ENCODE measurements around the gene ASH1L.
A peak's percentile ranks its signal among the peaks of the same experiment; 100 is the strongest.
"Not testable (repeated sequence)": the region's sequence is repeated elsewhere in the genome, so short reads cannot be mapped to it uniquely, and the experiment has no call there.

The ASH1L gene

DNA sequence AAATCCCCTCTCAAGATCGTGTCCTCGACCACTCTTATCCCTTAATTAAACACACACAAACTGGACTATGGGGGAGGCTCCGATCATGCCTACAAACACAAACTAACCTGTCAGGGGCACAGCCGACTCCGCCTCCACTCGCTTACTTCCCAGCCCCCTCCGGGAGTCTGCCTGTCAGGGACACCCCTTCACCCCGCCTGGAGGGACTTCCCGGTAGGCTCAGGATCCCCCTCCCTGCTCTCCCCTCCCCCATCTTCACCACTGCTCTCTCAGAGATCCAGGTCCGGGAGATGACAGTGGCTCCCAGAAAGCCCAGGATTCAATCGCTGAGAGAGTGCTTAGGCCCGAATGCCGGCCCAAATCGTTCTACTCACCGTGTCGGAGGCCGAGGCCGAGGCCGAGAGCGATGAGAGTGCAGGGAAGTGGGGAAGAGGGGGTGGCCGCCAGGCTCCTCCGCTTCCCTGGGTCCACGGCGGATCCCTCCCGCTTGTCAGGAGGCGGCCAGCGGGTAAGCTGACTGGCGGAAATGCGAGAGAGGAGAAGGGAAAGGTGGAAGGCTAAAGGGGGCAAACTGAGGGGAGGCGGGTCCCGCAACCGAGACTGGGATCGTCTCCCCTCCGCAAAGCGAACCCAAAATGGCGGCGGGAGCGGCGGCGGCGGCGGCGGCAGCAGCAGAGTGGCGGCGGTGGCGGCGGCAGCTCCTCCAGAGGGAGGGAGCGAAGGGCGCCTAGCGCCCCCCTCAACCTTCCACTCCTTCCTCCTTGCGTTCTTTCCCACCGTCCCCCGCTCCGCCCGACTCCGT lies 623 bp downstream of the ASH1L start:
- DNase-seq: peak; percentile 73

DNA sequence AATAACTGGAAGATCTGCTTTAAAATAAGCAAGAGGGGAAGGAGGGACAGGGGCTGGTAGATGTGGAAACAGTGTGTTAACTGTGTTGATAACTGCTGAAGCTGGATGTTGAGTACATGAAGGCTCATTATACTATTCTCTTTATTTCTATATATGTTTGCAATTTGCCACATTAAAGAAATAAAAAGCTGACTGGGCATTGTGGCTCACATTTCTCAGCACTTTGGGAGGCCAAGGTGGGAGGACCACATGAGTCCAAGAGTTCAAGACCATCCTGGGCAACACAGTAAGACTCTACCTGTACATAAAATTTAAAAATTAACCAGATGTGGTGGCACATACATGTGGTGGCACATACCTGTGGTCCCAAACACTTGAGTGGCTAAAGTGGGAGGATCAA lies 6.7 kb downstream of the ASH1L start:
- no peak for DNase-seq

- no peak for DNase-seq
Measured at GRCh38 chr1:155553349-155553748, 9.3 kb downstream of the ASH1L start.

DNA sequence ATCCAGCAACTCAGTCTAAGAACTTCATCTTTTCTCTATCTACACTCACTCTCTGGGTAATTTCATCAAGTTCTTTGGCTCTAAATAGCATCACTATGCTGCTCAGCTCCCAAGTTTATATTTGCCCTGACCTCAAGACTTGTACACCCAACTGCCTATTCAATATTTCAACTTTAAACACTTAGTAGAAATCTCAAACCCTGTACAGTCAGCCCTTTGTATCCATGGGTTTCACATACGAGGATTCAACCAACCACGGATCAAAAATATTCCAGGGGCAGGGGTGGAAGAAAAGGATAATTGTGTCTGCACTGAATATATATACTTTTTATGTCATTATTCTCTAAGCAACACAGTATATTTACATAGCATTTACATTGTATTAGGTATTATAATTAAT lies 13.9 kb downstream of the ASH1L start:
- DNase-seq: no peak

GRCh38 chr1:155540000-155540874 lies 22.4 kb downstream of the ASH1L start:
- no peak for DNase-seq

GRCh38 chr1:155537193-155537592 lies 25.4 kb downstream of the ASH1L start:
- DNase-seq: no peak

- DNase-seq: no peak
Measured at GRCh38 chr1:155531624-155532023, 31.0 kb downstream of the ASH1L start.

DNA sequence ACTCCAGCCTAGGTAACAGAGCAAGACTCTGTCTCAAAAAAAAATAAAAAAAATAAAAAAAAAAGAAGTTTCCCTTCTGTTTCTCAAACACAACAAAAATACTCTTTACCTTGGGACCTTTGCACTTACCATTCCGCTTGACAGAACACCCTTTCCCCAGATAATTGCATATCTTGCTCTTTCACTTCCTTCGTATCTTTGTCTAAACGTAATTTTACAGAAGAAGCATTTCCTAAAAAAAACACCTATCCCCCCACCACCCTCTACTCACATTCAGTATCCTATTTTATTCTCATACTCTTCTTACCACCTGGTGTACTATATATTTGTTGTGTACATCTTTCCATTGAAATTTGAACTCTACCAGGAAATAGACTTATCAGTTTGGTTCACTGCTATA lies 32.7 kb downstream of the ASH1L start:
- no peak for DNase-seq

- DNase-seq: no peak
Measured at GRCh38 chr1:155529109-155529508, 33.5 kb downstream of the ASH1L start.

GRCh38 chr1:155527677-155528076 lies 34.9 kb downstream of the ASH1L start:
- no peak for DNase-seq

DNA sequence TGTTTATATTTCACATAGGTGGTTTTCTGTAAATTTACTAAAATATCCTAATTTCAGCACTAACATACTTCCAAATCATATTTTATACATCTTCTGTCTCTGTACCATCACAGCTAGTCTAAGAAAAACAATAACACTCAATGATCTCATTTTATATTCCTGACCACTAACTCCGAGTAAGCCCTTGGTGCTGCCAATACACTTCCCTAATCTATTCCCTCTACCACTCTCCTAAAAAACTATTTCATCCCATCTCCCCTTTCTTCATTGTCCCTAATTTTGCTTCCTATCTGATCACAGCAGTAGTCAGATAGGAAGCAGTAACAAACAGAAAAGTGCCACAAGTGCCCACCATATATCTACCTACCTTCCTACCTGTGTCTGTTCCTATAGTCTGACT lies 36.2 kb downstream of the ASH1L start:
- DNase-seq: no peak

DNA sequence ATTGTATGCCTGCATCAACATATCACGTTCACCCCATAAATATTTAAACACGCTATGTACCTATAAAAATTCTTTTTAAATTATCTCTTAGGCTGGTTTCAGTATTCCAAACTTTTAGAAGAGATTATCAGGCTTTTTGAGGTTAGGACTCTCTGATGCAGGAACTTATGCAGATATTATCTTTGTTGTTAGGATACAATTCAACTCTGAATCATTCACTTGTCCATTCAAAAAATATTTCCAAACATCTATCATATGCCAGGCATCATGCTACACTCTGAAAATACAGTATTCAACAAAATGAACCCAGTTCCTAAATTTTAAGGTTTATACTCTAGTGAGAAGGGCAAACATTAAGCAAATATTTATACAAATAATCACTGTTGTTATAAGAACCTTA lies 40.5 kb downstream of the ASH1L start:
- DNase-seq: no peak

DNA sequence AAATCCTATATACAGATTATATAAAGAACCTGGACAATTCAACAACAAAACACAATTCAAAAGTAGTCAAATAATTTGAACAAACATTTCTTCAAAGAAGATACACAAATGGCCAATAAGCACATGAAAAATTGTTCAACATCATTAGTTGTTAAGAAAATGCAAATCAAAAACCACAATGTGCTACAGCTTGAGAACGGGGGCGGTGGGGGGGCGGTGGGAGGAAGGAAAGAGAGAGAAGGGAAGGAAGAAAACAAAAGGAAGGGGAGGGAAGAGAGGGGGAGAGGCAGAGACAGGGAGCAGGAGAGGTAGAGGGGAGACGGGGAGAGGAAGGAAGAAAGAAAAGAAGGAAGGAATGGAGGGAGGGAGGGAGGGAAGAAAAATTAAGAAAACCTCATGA lies 44.1 kb downstream of the ASH1L start:
- no peak for DNase-seq

DNA sequence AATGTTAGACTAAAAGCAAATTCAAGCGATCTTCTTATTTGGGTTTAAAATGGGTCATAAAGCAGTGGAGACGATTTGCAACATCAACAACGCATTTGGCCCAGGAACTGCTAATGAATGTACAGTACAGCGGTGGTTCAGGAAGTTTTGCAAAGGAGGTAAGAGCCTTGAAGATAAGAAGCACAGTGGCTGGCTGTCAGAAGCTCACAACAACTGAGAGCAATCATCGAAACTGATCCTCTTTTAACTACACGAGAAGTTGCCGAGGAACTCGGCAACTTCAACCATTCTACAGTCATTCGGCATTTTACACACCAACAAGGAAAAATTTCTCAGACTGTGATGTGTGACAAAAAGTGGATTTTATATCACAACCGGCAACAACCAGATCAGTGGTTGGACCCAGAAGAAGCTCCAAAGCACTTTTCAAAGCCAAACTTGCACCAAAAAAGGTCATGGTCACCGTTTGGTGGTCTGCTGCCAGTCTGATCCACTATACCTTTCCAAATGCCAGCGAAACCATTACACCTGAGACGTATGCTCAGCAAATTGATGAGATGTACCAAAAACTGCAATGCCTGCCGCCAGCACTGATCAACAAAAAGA lies 47.9 kb downstream of the ASH1L start:
- peak; percentile 11 for DNase-seq

GRCh38 chr1:155513300-155513916 lies 49.2 kb downstream of the ASH1L start:
- DNase-seq: no peak

DNA sequence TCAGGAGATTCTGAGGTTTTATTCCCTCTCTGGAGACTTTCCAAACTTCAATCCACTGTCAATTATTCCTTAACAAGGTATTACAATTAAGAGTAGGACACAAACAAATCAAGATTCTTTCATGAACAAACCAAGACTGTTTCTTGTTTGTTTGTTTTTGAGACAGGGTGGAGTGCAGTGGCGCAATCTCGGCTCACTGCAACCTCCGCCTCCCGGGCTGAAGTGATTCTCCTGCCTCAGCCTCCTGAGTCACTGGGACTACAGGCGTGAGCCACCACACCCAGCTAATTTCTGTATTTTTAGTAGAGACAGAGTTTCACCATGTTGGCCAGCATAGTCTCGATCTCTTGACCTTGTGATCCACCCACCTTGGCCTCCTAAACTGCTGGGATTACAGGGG lies 51.2 kb downstream of the ASH1L start:
- DNase-seq: not testable (repeated sequence)

- no peak for DNase-seq
Measured at GRCh38 chr1:155509064-155509463, 53.5 kb downstream of the ASH1L start.

DNA sequence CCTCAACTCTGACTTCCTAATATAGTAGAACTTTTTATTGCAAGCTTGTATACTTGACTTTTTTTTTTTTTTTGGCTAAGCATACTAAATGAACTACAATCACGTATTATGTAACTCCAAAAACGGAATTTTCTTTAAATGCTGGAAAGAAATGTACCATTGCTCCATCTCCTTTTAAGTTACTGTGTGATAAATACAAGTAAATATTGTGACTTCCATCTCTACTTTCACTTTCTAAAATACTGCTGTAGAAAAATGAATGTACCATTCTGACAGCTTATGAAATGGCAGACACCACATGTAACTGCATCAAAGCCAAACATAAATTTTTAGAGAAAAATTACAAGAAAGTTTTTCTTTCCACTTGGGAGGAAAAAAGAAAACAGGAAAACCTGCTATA lies 54.7 kb downstream of the ASH1L start:
- no peak for DNase-seq

DNA sequence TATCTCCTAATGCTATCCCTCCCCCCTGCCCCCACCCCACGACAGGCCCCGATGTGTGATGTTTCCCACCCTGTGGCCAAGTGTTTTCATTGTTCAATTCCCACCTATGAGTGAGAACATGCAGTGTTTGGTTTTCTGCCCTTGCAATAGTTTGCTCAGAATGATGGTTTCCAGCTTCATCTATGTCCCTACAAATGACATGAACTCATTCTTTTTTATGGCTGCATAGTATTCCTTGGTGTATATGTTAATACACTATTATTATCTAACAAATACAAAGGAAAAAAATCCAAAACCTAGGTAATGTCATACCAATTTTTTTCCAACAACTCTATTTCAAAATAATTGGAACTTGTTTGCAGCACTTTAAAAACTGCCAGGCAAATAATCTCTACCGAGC lies 56.6 kb downstream of the ASH1L start:
- DNase-seq: not testable (repeated sequence)

GRCh38 chr1:155504207-155504606 lies 58.4 kb downstream of the ASH1L start:
- DNase-seq: no peak

DNA sequence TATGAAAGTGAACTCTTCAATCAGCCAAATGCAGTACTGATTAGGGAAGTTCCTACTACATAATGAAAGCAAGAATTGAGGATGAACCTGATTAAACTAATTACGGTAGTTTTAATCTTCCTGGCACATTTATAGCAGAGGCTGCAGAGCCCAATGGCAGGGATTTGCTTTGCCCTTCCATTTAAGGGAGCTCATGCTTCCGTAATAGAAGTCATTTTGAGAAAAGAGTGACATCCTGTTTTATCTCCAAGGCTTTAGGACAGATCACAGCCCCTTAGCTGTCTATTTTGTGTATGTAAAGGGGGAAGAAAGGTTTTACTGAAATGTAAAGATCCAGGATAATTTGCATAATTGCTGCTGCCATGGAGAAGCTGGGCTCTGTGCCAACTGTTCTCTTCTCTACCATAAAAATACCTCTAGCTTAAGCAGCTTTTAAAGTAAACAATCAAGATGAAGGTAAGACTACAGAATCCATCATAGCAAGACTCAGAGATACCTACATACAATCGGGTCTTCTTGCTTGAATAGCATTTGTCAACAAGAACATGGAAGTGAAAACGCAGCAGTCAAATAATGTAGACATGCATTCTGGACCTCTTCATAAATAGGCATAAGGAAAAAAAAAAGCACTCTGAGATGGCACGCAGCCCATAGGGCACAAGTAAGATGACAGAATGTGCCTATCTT lies 62.5 kb downstream of the ASH1L start:
- DNase-seq: no peak

DNA sequence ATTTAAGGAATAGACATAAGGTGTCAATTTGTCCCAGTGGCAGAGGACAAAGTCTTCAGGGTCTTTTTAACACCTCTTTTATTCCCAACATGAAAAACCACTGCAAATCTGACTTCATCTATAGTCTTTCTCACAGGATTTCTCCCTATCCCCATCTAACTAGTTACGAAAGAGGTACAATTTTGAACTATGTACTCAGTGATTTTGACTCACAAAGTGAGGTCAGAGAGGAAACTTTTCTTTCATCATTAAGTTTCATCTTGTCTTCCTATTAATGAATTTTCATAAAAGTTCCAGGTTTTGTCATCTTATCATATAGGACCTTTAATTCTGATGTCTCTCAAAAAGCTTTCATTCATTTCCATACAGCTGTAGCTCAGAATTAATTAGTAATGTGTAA lies 63.3 kb downstream of the ASH1L start:
- DNase-seq: no peak

DNA sequence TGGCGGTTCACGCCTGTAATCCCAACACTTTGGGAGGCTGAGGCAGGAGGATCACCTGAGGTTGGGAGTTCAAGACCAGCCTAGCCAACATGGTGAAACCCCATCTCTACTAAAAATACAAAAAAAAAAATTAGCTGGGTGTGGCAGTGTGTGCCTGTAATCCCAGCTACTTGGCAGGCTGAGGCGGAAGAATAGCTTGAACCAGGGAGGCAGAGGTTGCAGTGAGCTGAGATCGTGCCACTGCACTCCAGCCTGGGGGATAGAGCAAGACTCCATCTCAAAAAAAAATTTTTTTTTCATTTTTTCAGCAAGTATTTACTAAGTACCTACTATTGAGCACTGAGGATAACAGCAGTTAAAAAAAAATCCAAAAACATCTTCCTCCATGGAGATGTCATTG lies 69.0 kb downstream of the ASH1L start:
- DNase-seq: not testable (repeated sequence)
